HEK293T (cell line): ENCODE measurements around the gene YARS1.

Source experiments
- CTCF ChIA-PET: fragments of 350-600 bp; formaldehyde crosslinking; extraction: SDS; loops from one replicate; lab custom pipeline; 2021; ENCODE audit warnings: antibody characterized with exemption, inconsistent platforms; lab: Yijun Ruan, JAX
- POLR2A ChIA-PET: fragments of 350-600 bp; formaldehyde crosslinking; extraction: SDS; loops from one replicate; lab custom pipeline; 2020; ENCODE audit warnings: antibody characterized with exemption, inconsistent platforms; lab: Yijun Ruan, JAX
- DNase-seq: peaks from one replicate; pipeline ENCODE4 v3.0.0; 2012; ENCODE audit warnings: mixed read lengths; ENCODE audit errors: extremely low spot score
- ARNT ChIP-seq: fragments of 450-650 bp; IDR thresholded peaks from 2 replicates; pipeline ENCODE4 v1.6.1; 2017; ENCODE audit warnings: mild to moderate bottlenecking
- BHLHE40 ChIP-seq: fragments of 450-650 bp; IDR thresholded peaks from 2 replicates; pipeline ENCODE4 v1.6.1; 2016; ENCODE audit warnings: mild to moderate bottlenecking, moderate library complexity, borderline replicate concordance
- CTBP1 ChIP-seq: fragments of 450-650 bp; IDR thresholded peaks from 2 replicates; pipeline ENCODE4 v1.6.1; 2016; ENCODE audit warnings: borderline replicate concordance
- ELF4 ChIP-seq: fragments of 450-650 bp; IDR thresholded peaks from 2 replicates; pipeline ENCODE4 v1.6.1; 2017; ENCODE audit warnings: antibody characterized with exemption
- FOXA1 ChIP-seq: fragments of 450-650 bp; IDR thresholded peaks from 2 replicates; pipeline ENCODE4 v1.6.1; 2016; ENCODE audit warnings: mild to moderate bottlenecking
- FOXK2 ChIP-seq: fragments of 450-650 bp; IDR thresholded peaks from 2 replicates; pipeline ENCODE4 v1.6.1; 2016; ENCODE audit warnings: mild to moderate bottlenecking
- FOXM1 ChIP-seq: fragments of 450-650 bp; IDR thresholded peaks from 2 replicates; pipeline ENCODE4 v1.6.1; 2017; ENCODE audit warnings: mild to moderate bottlenecking, borderline replicate concordance
- HDGF ChIP-seq: fragments of 450-650 bp; IDR thresholded peaks from 2 replicates; pipeline ENCODE4 v1.6.1; 2017; ENCODE audit warnings: antibody characterized with exemption, borderline replicate concordance
- L3MBTL2 ChIP-seq: fragments of 450-650 bp; conservative IDR thresholded peaks from 2 replicates; pipeline ENCODE4 v1.6.1; 2016; ENCODE audit warnings: mild to moderate bottlenecking
- LEF1 ChIP-seq: fragments of 450-650 bp; IDR thresholded peaks from 2 replicates; pipeline ENCODE4 v1.6.1; 2017; ENCODE audit warnings: mild to moderate bottlenecking, borderline replicate concordance
- NFRKB ChIP-seq: fragments of 450-650 bp; IDR thresholded peaks from 2 replicates; pipeline ENCODE4 v1.6.1; 2016; ENCODE audit warnings: mild to moderate bottlenecking, moderate library complexity
- SP1 ChIP-seq: fragments of 450-650 bp; IDR thresholded peaks from 2 replicates; pipeline ENCODE4 v1.6.1; 2017
- SUZ12 ChIP-seq: fragments of 450-650 bp; IDR thresholded peaks from 2 replicates; pipeline ENCODE4 v1.6.1; 2016; ENCODE audit warnings: mild to moderate bottlenecking
- TARDBP ChIP-seq: fragments of 450-650 bp; IDR thresholded peaks from 2 replicates; pipeline ENCODE4 v1.6.1; 2016
- ZNF384 ChIP-seq: fragments of 450-650 bp; IDR thresholded peaks from 2 replicates; pipeline ENCODE4 v1.6.1; 2016
- TF ChIP-seq, protein P1 (sequence below): fragments of 450-650 bp; IDR thresholded peaks from 2 replicates; pipeline ENCODE4 v1.6.1; 2016

The YARS1 gene

DNA sequence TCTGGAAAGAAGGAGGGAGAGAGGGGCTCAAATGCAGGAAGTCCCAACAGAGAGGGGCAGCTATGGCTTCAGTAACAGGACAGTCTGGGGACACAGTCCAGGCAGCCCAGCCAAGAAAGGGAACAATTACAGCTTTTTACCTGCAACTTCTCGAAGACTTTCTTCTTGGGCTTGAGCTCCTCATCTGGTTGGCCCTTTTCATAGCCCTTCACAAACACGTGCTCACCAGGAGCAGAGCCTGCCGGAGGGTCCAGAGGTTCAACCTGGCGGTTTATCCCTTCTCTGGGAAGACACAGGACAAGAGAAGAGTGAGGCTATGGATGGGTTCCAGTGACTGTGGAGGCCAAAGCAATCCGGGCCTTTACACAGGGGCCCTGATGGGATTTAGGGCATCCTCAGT is 37.9 kb downstream of the YARS1 start:
- ChIA-PET POLR2A (no interaction called here), CTCF (no interaction called here)
- no peak for TF ChIP-seq TARDBP
- no peak for TF ChIP-seq HDGF
- no peak for TF ChIP-seq LEF1
- TF ChIP-seq ELF4: no peak
- no peak for TF ChIP-seq ZNF384
- TF ChIP-seq, protein P1, sequence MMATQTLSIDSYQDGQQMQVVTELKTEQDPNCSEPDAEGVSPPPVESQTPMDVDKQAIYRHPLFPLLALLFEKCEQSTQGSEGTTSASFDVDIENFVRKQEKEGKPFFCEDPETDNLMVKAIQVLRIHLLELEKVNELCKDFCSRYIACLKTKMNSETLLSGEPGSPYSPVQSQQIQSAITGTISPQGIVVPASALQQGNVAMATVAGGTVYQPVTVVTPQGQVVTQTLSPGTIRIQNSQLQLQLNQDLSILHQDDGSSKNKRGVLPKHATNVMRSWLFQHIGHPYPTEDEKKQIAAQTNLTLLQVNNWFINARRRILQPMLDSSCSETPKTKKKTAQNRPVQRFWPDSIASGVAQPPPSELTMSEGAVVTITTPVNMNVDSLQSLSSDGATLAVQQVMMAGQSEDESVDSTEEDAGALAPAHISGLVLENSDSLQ: no peak
- TF ChIP-seq ARNT: no peak
- no peak for TF ChIP-seq BHLHE40
- no peak for TF ChIP-seq SUZ12
- no peak for TF ChIP-seq L3MBTL2
- no peak for TF ChIP-seq SP1
- no peak for TF ChIP-seq FOXK2
- TF ChIP-seq FOXM1: no peak
- DNase-seq: peak; percentile 4

DNA sequence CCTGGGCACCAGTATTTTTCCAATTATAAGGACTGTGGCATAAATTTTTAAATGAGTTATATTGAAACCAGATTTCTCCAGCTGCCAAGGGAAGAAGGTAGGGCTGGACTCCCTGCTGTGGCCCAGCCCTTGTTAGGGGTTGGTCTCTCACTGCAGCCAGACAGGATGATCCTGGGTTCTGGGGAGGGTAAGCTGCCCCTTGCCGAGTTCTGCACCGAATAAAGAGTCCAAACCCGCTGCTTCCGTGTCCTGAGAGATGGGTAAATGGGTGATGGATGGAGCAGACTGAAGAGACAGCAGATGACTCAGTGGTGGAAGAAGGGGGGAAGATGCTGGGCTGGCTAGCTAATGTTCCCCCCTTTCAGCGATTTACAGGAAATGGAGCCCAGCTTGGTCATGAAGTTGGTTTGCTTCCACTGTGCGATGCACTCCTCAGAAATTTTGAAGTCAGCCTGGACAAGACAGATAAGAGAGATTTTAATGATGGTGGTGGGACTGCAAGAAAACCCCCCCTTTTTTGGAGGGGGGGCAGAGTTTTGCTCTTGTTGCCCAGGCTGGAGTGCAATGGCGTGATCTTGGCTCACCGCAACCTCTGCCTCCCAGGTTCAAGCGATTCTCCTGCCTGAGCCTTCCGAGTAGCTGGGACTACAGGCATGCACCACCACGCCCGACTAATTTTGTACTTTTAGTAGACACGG is 41.4 kb downstream of the YARS1 start:
- POLR2A ChIA-PET: interaction anchor here (2.0 kb wide), 1 partner anchor 64 kb away, joined by 8 read pairs; no protein-coding TSS in a partner anchor
- CTCF ChIA-PET: interaction anchor here (0.9 to 4.3 kb wide), 3 partner anchors 64 to 128 kb away, joined by 3 to 61 read pairs (median 3); no protein-coding TSS in a partner anchor
- TF ChIP-seq BHLHE40: no peak
- no peak for TF ChIP-seq ELF4
- TF ChIP-seq L3MBTL2: no peak
- no peak for TF ChIP-seq ARNT
- TF ChIP-seq LEF1: no peak
- DNase-seq: no peak

DNA sequence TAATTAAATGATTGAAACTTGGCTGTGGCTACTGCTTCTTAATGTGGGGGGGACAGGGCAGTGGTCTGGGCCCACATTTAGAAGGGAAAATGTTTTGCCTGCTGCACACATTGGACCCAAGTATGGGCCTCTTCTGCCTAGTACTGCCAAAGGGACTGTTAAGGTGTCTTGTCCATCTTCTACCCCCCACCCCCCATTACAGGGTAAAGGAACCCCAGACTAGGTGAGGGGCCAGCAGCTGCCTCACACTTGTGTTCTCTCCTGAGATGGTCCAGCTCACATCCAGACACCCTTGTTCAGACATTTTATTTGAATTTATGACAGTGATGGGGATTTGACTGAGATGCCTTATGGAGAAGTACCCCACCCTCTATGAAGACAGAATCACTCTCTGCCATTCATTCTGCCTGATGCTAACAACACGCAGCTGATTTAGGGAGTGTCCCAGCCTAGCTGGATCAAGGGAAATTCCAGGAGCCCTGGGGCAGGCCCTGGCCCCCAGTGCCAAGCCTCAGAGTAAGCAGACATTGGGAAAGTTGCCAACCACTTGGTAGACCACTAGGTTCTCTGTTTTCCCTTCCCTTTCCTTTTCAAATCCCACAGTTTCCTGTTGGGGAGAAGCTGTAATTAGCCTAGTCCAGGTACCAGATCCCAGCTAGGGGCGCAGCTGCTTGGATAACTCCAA is 42.1 kb downstream of the YARS1 start:
- no peak for DNase-seq
- POLR2A ChIA-PET: interaction anchor here (1.7 to 2.0 kb wide), 2 partner anchors 16 to 63 kb away, joined by 5 to 8 read pairs; no protein-coding TSS in a partner anchor
- no peak for TF ChIP-seq L3MBTL2
- CTCF ChIA-PET: interaction anchor here (0.8 to 4.3 kb wide), 7 partner anchors 14 to 255 kb away, joined by 3 to 61 read pairs (median 3); no protein-coding TSS in a partner anchor

DNA sequence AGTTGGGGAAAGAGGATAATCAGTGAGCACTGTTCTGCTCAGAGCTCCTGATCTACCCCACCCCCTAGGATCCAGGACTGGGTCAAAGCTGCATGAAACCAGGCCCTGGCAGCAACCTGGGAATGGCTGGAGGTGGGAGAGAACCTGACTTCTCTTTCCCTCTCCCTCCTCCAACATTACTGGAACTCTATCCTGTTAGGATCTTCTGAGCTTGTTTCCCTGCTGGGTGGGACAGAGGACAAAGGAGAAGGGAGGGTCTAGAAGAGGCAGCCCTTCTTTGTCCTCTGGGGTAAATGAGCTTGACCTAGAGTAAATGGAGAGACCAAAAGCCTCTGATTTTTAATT is 42.7 kb downstream of the YARS1 start:
- CTCF ChIA-PET: interaction anchor here (0.8 to 4.3 kb wide), 9 partner anchors 14 to 312 kb away, joined by 3 to 61 read pairs (median 3); partner anchors contain the start of gene YARS1
- no peak for TF ChIP-seq TARDBP
- TF ChIP-seq ARNT: no peak
- no peak for TF ChIP-seq FOXK2
- no peak for TF ChIP-seq HDGF
- no peak for TF ChIP-seq FOXM1
- TF ChIP-seq LEF1: no peak
- TF ChIP-seq, protein P1: no peak
- TF ChIP-seq CTBP1: no peak

DNA sequence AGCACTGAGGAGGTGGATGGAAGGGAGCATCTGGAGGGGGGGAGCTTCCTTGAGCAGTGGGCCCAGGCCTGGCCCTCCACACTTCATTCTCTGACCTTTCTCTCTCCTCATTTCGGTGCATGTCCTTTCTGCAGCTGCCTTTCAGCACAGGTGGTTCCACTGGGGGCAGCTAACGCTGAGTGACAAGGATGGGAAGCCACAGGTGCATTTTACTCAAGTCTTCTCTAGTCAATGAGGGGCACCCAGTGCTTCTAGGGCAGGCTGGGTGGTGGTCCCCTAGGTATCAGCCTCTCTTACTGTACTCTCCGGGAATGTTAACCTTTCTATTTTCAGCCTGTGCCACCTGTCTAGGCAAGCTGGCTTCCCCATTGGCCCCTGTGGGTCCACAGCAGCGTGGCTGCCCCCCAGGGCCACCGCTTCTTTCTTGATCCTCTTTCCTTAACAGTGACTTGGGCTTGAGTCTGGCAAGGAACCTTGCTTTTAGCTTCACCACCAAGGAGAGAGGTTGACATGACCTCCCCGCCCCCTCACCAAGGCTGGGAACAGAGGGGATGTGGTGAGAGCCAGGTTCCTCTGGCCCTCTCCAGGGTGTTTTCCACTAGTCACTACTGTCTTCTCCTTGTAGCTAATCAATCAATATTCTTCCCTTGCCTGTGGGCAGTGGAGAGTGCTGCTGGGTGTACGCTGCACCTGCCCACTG is 43.2 kb downstream of the YARS1 start:
- ChIA-PET CTCF (interaction anchor here (0.9 to 4.3 kb wide), 12 partner anchors 13 to 312 kb away, joined by 3 to 61 read pairs (median 4); partner anchors contain the start of gene YARS1), POLR2A (interaction anchor here (1.7 to 2.0 kb wide), 3 partner anchors 17 to 253 kb away, joined by 5 to 8 read pairs (median 8); no protein-coding TSS in a partner anchor)
- DNase-seq: no peak
- no peak for TF ChIP-seq TARDBP
- TF ChIP-seq SUZ12: no peak
- TF ChIP-seq HDGF: no peak
- TF ChIP-seq FOXM1: no peak
- no peak for TF ChIP-seq ZNF384
- TF ChIP-seq ELF4: no peak
- no peak for TF ChIP-seq NFRKB
- TF ChIP-seq L3MBTL2: no peak
- TF ChIP-seq, protein P1: no peak
- no peak for TF ChIP-seq FOXA1
- no peak for TF ChIP-seq FOXK2
- no peak for TF ChIP-seq ARNT
- TF ChIP-seq SP1: no peak
- no peak for TF ChIP-seq BHLHE40
- no peak for TF ChIP-seq LEF1
- no peak for TF ChIP-seq CTBP1

More for the DNA sequence above, 42.7 kb downstream of the YARS1 start:
- no peak for DNase-seq
- POLR2A ChIA-PET: interaction anchor here (1.7 to 2.0 kb wide), 2 partner anchors 17 to 62 kb away, joined by 5 to 8 read pairs; no protein-coding TSS in a partner anchor
